Dendritic cell treated with granulocyte-macrophage colony-stimulating factor and Interleukin-4, amounts not matched to agents 40 ng/mL and 50 ng/mL, for 4 days (primary cell): Measurements from ENCODE around the gene ATP2A1.
"Not testable (repeated sequence)": the region's sequence is repeated elsewhere in the genome, so short reads cannot be mapped to it uniquely, and the experiment has no call there.

ENCODE experiments used
- H3K27ac Mint-ChIP-seq: one replicate; pipeline ENCODE4 v1.8.0; 2022; ENCODE audit warnings: mild to moderate bottlenecking, mixed read lengths
- H3K27me3 Mint-ChIP-seq: one replicate; pipeline ENCODE4 v1.8.0; 2022; ENCODE audit warnings: mild to moderate bottlenecking, mixed read lengths
- H3K36me3 Mint-ChIP-seq: one replicate; pipeline ENCODE4 v1.8.0; 2022; ENCODE audit warnings: low read depth, mixed read lengths
- H3K4me1 Mint-ChIP-seq: one replicate; pipeline ENCODE4 v1.8.0; 2022; ENCODE audit warnings: low read depth, mixed read lengths
- H3K4me3 Mint-ChIP-seq: one replicate; pipeline ENCODE4 v1.8.0; 2022; ENCODE audit warnings: mild to moderate bottlenecking, moderate library complexity, mixed read lengths
- H3K9me3 Mint-ChIP-seq: one replicate; pipeline ENCODE4 v1.8.0; 2022; ENCODE audit warnings: mixed read lengths
- intact Hi-C: fragments of 100-400 bp; cut with micrococcal nuclease; formaldehyde crosslinking; loops from one replicate; pipeline ENCODE4 v1.15.0; 2022

Gene ATP2A1

GRCh38 chr16:28867241-28867640 lies 11.0 kb upstream of the ATP2A1 start:
- Mint-ChIP-seq H3K27me3 (no peaks in the 10 kb centered on the region), H3K27ac (no peak overlapping the region), H3K36me3 (peaks cover 84% of the 10 kb centered on the region), H3K9me3 (no peaks in the 10 kb centered on the region), H3K4me1 (peaks cover 26% of the 10 kb centered on the region), H3K4me3 (no peak overlapping the region)
- intact Hi-C loops, result loop anchor here (10.0 kb wide), 1 partner anchor 58 kb away; the partner anchor contains the start of gene RABEP2

- not testable (repeated sequence) for H3K27me3 Mint-ChIP-seq, H3K27ac Mint-ChIP-seq, H3K9me3 Mint-ChIP-seq, H3K4me3 Mint-ChIP-seq
- Mint-ChIP-seq H3K36me3 (peaks cover 88% of the 10 kb centered on the region), H3K4me1 (peaks cover 26% of the 10 kb centered on the region)
- intact Hi-C loops, result loop anchor here (10.0 kb wide), 1 partner anchor 57 kb away; the partner anchor contains the start of gene RABEP2
Measured at GRCh38 chr16:28867646-28868045, 10.6 kb upstream of the ATP2A1 start.

GRCh38 chr16:28869201-28869600 lies 9.1 kb upstream of the ATP2A1 start:
- peaks cover 23% of the 10 kb centered on the region for H3K4me1 Mint-ChIP-seq
- peaks cover 90% of the 10 kb centered on the region for H3K36me3 Mint-ChIP-seq

GRCh38 chr16:28872952-28873351 lies 5.3 kb upstream of the ATP2A1 start:
- Mint-ChIP-seq H3K36me3 (peaks cover 79% of the 10 kb centered on the region), H3K4me3 (no peak overlapping the region), H3K27ac (no peak overlapping the region), H3K9me3 (no peaks in the 10 kb centered on the region), H3K4me1 (peaks cover 15% of the 10 kb centered on the region), H3K27me3 (peaks cover 5% of the 10 kb centered on the region)
- intact Hi-C loops, result loop anchor here (5.0 kb wide), 1 partner anchor 74 kb away; no protein-coding TSS in a partner anchor

More at GRCh38 chr16:28869201-28869600, 9.1 kb upstream of the ATP2A1 start:
- H3K9me3 Mint-ChIP-seq, result no peaks in the 10 kb centered on the region
- intact Hi-C loops, result loop anchor here (10.0 kb wide), 1 partner anchor 56 kb away; the partner anchor contains the start of gene RABEP2
- no peaks in the 10 kb centered on the region for H3K27me3 Mint-ChIP-seq
- no peak overlapping the region for H3K4me3 Mint-ChIP-seq
- no peak overlapping the region for H3K27ac Mint-ChIP-seq

- peaks cover 15% of the 10 kb centered on the region for H3K4me1 Mint-ChIP-seq
- peaks cover 74% of the 10 kb centered on the region for H3K36me3 Mint-ChIP-seq
Measured at GRCh38 chr16:28873543-28874201, 4.6 kb upstream of the ATP2A1 start.

GRCh38 chr16:28874406-28874805 lies 3.9 kb upstream of the ATP2A1 start:
- no peak overlapping the region for H3K27ac Mint-ChIP-seq
- intact Hi-C loops, result loop anchor here (5.0 kb wide), 1 partner anchor 73 kb away; no protein-coding TSS in a partner anchor
- peaks cover 67% of the 10 kb centered on the region for H3K36me3 Mint-ChIP-seq
- peaks cover 20% of the 10 kb centered on the region for H3K4me1 Mint-ChIP-seq
- H3K9me3 Mint-ChIP-seq, result no peaks in the 10 kb centered on the region
- peaks cover 17% of the 10 kb centered on the region for H3K27me3 Mint-ChIP-seq
- H3K4me3 Mint-ChIP-seq, result no peak overlapping the region

More at GRCh38 chr16:28873543-28874201, 4.6 kb upstream of the ATP2A1 start:
- intact Hi-C loops, result loop anchor here (5.0 kb wide), 1 partner anchor 74 kb away; no protein-coding TSS in a partner anchor
- H3K27ac Mint-ChIP-seq, result no peak overlapping the region
- peaks cover 11% of the 10 kb centered on the region for H3K27me3 Mint-ChIP-seq
- H3K4me3 Mint-ChIP-seq, result no peak overlapping the region
- H3K9me3 Mint-ChIP-seq, result no peaks in the 10 kb centered on the region

- intact Hi-C loops, result no loop called here
- Mint-ChIP-seq H3K27me3 (peaks cover 22% of the 10 kb centered on the region), H3K4me3 (no peak overlapping the region), H3K36me3 (peaks cover 57% of the 10 kb centered on the region), H3K9me3 (no peaks in the 10 kb centered on the region), H3K4me1 (peaks cover 26% of the 10 kb centered on the region), H3K27ac (no peak overlapping the region)
Measured at GRCh38 chr16:28875134-28876018, 2.9 kb upstream of the ATP2A1 start.

- Mint-ChIP-seq H3K4me3 (no peak overlapping the region), H3K9me3 (no peaks in the 10 kb centered on the region), H3K27me3 (peaks cover 30% of the 10 kb centered on the region), H3K27ac (no peak overlapping the region), H3K36me3 (peaks cover 50% of the 10 kb centered on the region), H3K4me1 (peaks cover 34% of the 10 kb centered on the region)
- intact Hi-C loops, result no loop called here
Measured at GRCh38 chr16:28876019-28876659, 2.1 kb upstream of the ATP2A1 start.

- Mint-ChIP-seq H3K4me1 (peaks cover 34% of the 10 kb centered on the region), H3K9me3 (no peaks in the 10 kb centered on the region), H3K27ac (peak overlapping the region; percentile 24), H3K36me3 (peaks cover 40% of the 10 kb centered on the region), H3K27me3 (peaks cover 33% of the 10 kb centered on the region), H3K4me3 (no peak overlapping the region)
- intact Hi-C loops, result no loop called here
Measured at GRCh38 chr16:28876973-28877654, 1.2 kb upstream of the ATP2A1 start.

GRCh38 chr16:28877655-28878000 lies 660 bp upstream of the ATP2A1 start:
- H3K27ac Mint-ChIP-seq, result no peak overlapping the region
- intact Hi-C loops, result no loop called here
- no peaks in the 10 kb centered on the region for H3K9me3 Mint-ChIP-seq
- H3K27me3 Mint-ChIP-seq, result peaks cover 34% of the 10 kb centered on the region
- peaks cover 35% of the 10 kb centered on the region for H3K36me3 Mint-ChIP-seq
- H3K4me1 Mint-ChIP-seq, result peaks cover 34% of the 10 kb centered on the region
- no peak overlapping the region for H3K4me3 Mint-ChIP-seq

- H3K27me3 Mint-ChIP-seq, result peaks cover 38% of the 10 kb centered on the region
- H3K27ac Mint-ChIP-seq, result peak overlapping the region; percentile 50
- H3K9me3 Mint-ChIP-seq, result no peaks in the 10 kb centered on the region
- peaks cover 34% of the 10 kb centered on the region for H3K4me1 Mint-ChIP-seq
- intact Hi-C loops, result no loop called here
- peak overlapping the region; percentile 76 for H3K4me3 Mint-ChIP-seq
- peaks cover 18% of the 10 kb centered on the region for H3K36me3 Mint-ChIP-seq
Measured at GRCh38 chr16:28879261-28879840, 1.1 kb downstream of the ATP2A1 start.

GRCh38 chr16:28879841-28880588 lies 1.7 kb downstream of the ATP2A1 start:
- H3K36me3 Mint-ChIP-seq, result peaks cover 13% of the 10 kb centered on the region
- peaks cover 38% of the 10 kb centered on the region for H3K27me3 Mint-ChIP-seq
- peak overlapping the region; percentile 50 for H3K27ac Mint-ChIP-seq
- peaks cover 34% of the 10 kb centered on the region for H3K4me1 Mint-ChIP-seq
- intact Hi-C loops, result no loop called here
- H3K4me3 Mint-ChIP-seq, result peak overlapping the region; percentile 76
- H3K9me3 Mint-ChIP-seq, result no peaks in the 10 kb centered on the region
